ENCODE measurements around the gene ZMPSTE24.
"Not testable (repeated sequence)": the region's sequence is repeated elsewhere in the genome, so short reads cannot be mapped to it uniquely, and the experiment has no call there.

ZMPSTE24 gene

DNA sequence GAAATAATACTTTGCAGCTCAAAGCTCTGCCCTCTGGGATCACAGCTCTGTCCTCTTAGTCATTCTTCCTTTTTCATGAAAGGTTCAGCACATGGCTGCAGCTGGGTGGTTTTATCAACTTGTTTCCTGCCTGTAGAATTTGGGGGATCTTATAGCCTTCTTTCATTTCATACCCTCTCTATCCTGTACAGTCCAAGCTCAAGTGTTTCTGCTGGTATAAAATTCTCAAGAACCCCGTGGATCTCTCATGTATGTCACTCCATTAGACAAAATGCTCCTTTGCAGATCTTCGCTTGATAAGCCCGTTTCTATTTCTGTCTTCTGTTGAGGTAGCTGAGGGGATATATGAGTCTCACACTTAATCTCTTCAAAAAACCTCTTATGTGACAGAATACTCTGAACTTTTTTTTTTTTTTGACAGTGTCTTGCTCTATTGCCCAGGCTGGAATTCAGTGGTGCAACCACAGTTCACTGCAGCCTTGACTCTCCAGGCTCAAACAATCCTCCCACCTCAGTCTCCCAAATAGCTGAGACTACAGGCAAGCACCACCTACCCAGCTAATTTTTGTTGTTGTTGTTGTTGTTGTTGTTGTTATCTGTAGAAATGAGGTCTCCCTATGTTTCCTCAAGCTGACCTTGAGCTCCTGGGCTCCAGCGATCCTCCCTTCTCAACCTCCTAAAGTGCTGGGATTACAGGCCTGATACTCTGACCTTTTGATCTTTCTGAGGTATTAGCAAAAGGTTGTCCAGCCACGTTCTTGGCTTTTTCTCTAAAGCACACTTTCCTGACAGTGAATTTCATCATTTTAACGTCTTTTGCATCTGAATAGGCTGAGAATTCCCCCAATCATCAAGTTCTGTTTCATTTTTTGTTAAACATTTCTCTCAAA is 83.7 kb downstream of the ZMPSTE24 start:
- H3K9ac ChIP-seq (ENCODE audit: low read depth in 1 of 2, low read length in 2 of 2), result no peak overlapping the region
- peaks cover 0 to 9% of the 10 kb centered on the region in 2 donors for H3K4me1 ChIP-seq (ENCODE audit: control insufficient read depth in 1 of 2, insufficient read depth in 2 of 2, low read length in 2 of 2)
- no peaks in the 10 kb centered on the region for H3K36me3 ChIP-seq (ENCODE audit: control insufficient read depth in 1 of 2, insufficient read depth in 2 of 2, low read length in 2 of 2)
- H3K9me3 ChIP-seq (ENCODE audit: control insufficient read depth in 1 of 2, low read length in 2 of 2), result no peaks in the 10 kb centered on the region
- no peak overlapping the region for H3K27ac ChIP-seq (ENCODE audit: low read depth, low read length)
- H3K4me3 ChIP-seq (ENCODE audit: low read depth in 1 of 2, low read length in 2 of 2), result no peak overlapping the region
- no peaks in the 10 kb centered on the region for H3K27me3 ChIP-seq (ENCODE audit: control insufficient read depth in 1 of 2, insufficient read depth in 2 of 2, low read length in 2 of 2)

DNA sequence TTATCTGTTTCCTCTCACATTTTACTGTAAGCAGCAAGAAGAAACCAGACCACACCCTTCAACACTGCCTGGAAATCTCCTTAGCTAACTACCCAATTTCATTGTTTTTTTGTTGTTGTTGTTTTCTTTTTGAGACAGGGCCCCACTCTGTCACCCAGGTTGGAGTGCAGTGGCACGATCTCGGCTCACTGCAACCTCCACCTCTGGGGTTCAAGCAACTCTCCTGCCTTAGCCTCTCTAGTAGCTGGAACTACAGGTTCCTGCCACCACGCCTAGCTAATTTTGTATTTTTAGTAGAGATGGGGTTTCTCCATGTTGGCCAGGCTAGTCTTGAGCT is 84.3 kb downstream of the ZMPSTE24 start:
- not testable (repeated sequence) for H3K27me3 ChIP-seq (ENCODE audit: control insufficient read depth in 1 of 2, insufficient read depth in 2 of 2, low read length in 2 of 2); H3K27ac ChIP-seq (ENCODE audit: low read depth, low read length); H3K36me3 ChIP-seq (ENCODE audit: control insufficient read depth in 1 of 2, insufficient read depth in 2 of 2, low read length in 2 of 2); H3K9me3 ChIP-seq (ENCODE audit: control insufficient read depth in 1 of 2, low read length in 2 of 2); H3K4me3 ChIP-seq (ENCODE audit: low read depth in 1 of 2, low read length in 2 of 2); H3K4me1 ChIP-seq (ENCODE audit: control insufficient read depth in 1 of 2, insufficient read depth in 2 of 2, low read length in 2 of 2); H3K9ac ChIP-seq (ENCODE audit: low read depth in 1 of 2, low read length in 2 of 2)
